ENCODE results near the gene CD302. TPM values are rescaled to one million over a fixed set of nuclear protein-coding genes. Genes with fewer than 3 reads are reported as not detected.
"Not testable (repeated sequence)": the region's sequence is repeated elsewhere in the genome, so short reads cannot be mapped to it uniquely, and the experiment has no call there.

The CD302 gene
- total RNA-seq, 1 donor from 2014 or later: 3.9 TPM

GRCh38 chr2:159735648-159736047 lies 62.4 kb downstream of the CD302 start:
- H3K9me3 Mint-ChIP-seq (ENCODE audit: low read depth): no peaks in the 10 kb centered on the region
- DNase-seq (ENCODE audit: low spot score, unreplicated experiment): no peak
- no peak for TF ChIP-seq CTCF (IDR thresholded peaks at IDR 0.05; ENCODE audit: unreplicated experiment)

GRCh38 chr2:159728629-159729028 lies 69.4 kb downstream of the CD302 start:
- no peak for DNase-seq (ENCODE audit: low spot score, unreplicated experiment)
- no peak overlapping the region for H3K27ac Mint-ChIP-seq
- no peak for TF ChIP-seq CTCF (IDR thresholded peaks at IDR 0.05; ENCODE audit: unreplicated experiment)
- peaks cover 49% of the 10 kb centered on the region for H3K36me3 Mint-ChIP-seq (ENCODE audit: insufficient read depth)
- no peaks in the 10 kb centered on the region for H3K27me3 Mint-ChIP-seq
- no peaks in the 10 kb centered on the region for H3K4me1 Mint-ChIP-seq (ENCODE audit: low read depth)
- no peak overlapping the region for H3K4me3 Mint-ChIP-seq (ENCODE audit: low read depth)
- peaks cover 15% of the 10 kb centered on the region for H3K9me3 Mint-ChIP-seq (ENCODE audit: low read depth)

More at GRCh38 chr2:159735648-159736047, 62.4 kb downstream of the CD302 start:
- Mint-ChIP-seq H3K4me3 (ENCODE audit: low read depth) (no peak overlapping the region), H3K27me3 (no peaks in the 10 kb centered on the region), H3K36me3 (ENCODE audit: insufficient read depth) (peaks cover 26% of the 10 kb centered on the region), H3K27ac (no peak overlapping the region), H3K4me1 (ENCODE audit: low read depth) (no peaks in the 10 kb centered on the region)

- Mint-ChIP-seq H3K27me3 (no peaks in the 10 kb centered on the region), H3K36me3 (ENCODE audit: insufficient read depth) (peaks cover 46% of the 10 kb centered on the region), H3K4me1 (ENCODE audit: low read depth) (no peaks in the 10 kb centered on the region), H3K4me3 (ENCODE audit: low read depth) (no peak overlapping the region), H3K27ac (no peak overlapping the region), H3K9me3 (ENCODE audit: low read depth) (peaks cover 15% of the 10 kb centered on the region)
- no peak for DNase-seq (ENCODE audit: low spot score, unreplicated experiment)
- TF ChIP-seq CTCF (IDR thresholded peaks at IDR 0.05; ENCODE audit: unreplicated experiment): no peak
These were observed 72.3 kb downstream of the CD302 start for GRCh38 chr2:159725713-159726112.

GRCh38 chr2:159724795-159725572 lies 73.0 kb downstream of the CD302 start:
- H3K27ac Mint-ChIP-seq: peak overlapping the region; percentile 71
- DNase-seq (ENCODE audit: low spot score, unreplicated experiment); H3K4me1 Mint-ChIP-seq (ENCODE audit: low read depth): not testable (repeated sequence)

GRCh38 chr2:159722580-159722979 lies 75.4 kb downstream of the CD302 start:
- no peaks in the 10 kb centered on the region for H3K27me3 Mint-ChIP-seq
- TF ChIP-seq CTCF (IDR thresholded peaks at IDR 0.05; ENCODE audit: unreplicated experiment): no peak
- H3K27ac Mint-ChIP-seq: peak overlapping the region; percentile 81
- H3K36me3 Mint-ChIP-seq (ENCODE audit: insufficient read depth): peaks cover 44% of the 10 kb centered on the region
- peaks cover 15% of the 10 kb centered on the region for H3K9me3 Mint-ChIP-seq (ENCODE audit: low read depth)
- H3K4me3 Mint-ChIP-seq (ENCODE audit: low read depth): no peak overlapping the region
- peaks cover 2% of the 10 kb centered on the region for H3K4me1 Mint-ChIP-seq (ENCODE audit: low read depth)
- no peak for DNase-seq (ENCODE audit: low spot score, unreplicated experiment)

More at GRCh38 chr2:159724795-159725572, 73.0 kb downstream of the CD302 start:
- H3K4me3 Mint-ChIP-seq (ENCODE audit: low read depth); H3K27me3 Mint-ChIP-seq: not testable (repeated sequence)
- Mint-ChIP-seq H3K36me3 (ENCODE audit: insufficient read depth) (peaks cover 46% of the 10 kb centered on the region), H3K9me3 (ENCODE audit: low read depth) (peaks cover 15% of the 10 kb centered on the region)

- peaks cover 14% of the 10 kb centered on the region for H3K9me3 Mint-ChIP-seq (ENCODE audit: low read depth)
These were observed 77.3 kb downstream of the CD302 start for GRCh38 chr2:159720676-159721075.

More at GRCh38 chr2:159720676-159721075, 77.3 kb downstream of the CD302 start:
- no peak overlapping the region for H3K4me3 Mint-ChIP-seq (ENCODE audit: low read depth)
- H3K27me3 Mint-ChIP-seq: no peaks in the 10 kb centered on the region
- no peak overlapping the region for H3K27ac Mint-ChIP-seq
- no peak for TF ChIP-seq CTCF (IDR thresholded peaks at IDR 0.05; ENCODE audit: unreplicated experiment)
- peaks cover 45% of the 10 kb centered on the region for H3K36me3 Mint-ChIP-seq (ENCODE audit: insufficient read depth)
- H3K4me1 Mint-ChIP-seq (ENCODE audit: low read depth): peaks cover 9% of the 10 kb centered on the region
- no peak for DNase-seq (ENCODE audit: low spot score, unreplicated experiment)
